Memory B cell (primary cell): ENCODE results near the gene HERC2.
"Not testable (repeated sequence)": the region's sequence is repeated elsewhere in the genome, so short reads cannot be mapped to it uniquely, and the experiment has no call there.

Source experiments
- ATAC-seq: fragments of 150-1000 bp; cut with Tn5 transposase; 2 replicates; pipeline ENCODE4 v1.10.0; 2021; ENCODE audit warnings: low read depth, mild to moderate bottlenecking, moderate library complexity
- DNase-seq, 2 donors: peaks; one replicate each; pipeline ENCODE4 v3.0.0; 2022; ENCODE audit warnings: low spot score in 2 of 2
- H3K27ac Mint-ChIP-seq: one replicate; pipeline ENCODE4 v1.8.0; 2022; ENCODE audit warnings: mild to moderate bottlenecking, moderate library complexity, mixed read lengths
- H3K27me3 Mint-ChIP-seq: one replicate; pipeline ENCODE4 v1.8.0; 2022; ENCODE audit warnings: mixed read lengths
- H3K36me3 Mint-ChIP-seq: one replicate; pipeline ENCODE4 v1.8.0; 2022; ENCODE audit warnings: mild to moderate bottlenecking, mixed read lengths
- H3K4me1 Mint-ChIP-seq: one replicate; pipeline ENCODE4 v1.8.0; 2022; ENCODE audit warnings: mixed read lengths
- H3K4me3 Mint-ChIP-seq: one replicate; pipeline ENCODE4 v1.8.0; 2022; ENCODE audit warnings: mild to moderate bottlenecking, moderate library complexity, mixed read lengths
- H3K9me3 Mint-ChIP-seq: one replicate; pipeline ENCODE4 v1.8.0; 2022; ENCODE audit warnings: mixed read lengths

Gene HERC2

DNA sequence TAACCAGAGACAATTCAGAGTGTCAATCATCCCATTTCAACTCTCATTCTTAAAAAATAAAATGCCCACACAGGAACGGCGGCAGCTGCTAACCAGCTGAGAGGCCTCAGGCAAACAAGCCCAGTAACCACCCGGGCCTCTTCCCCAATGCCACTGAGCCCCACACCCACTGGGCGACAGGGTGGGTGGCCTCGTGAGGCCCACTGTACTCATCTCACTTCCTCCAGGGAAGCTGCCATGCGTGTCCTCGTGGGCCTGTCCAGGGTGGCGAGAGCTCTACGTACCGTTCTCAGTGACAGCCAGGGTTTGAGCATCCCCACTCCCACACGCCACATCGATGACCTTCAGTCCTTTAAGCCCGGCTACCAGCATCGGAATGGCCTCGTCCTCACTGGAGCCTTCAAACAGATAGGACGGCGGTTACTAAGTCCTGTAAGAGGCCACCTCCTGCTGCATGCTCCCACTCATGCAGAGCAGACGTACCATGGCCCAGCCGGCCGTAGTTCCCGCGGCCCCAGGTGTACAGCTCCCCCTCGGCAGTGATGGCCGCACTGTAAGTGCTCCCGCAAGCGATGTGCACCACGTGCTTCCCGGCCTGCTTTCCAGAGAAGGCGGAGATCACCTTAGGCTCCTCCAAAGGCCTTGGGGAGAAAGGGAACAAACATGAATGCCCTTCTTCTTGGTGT, 56.5 kb downstream of the HERC2 start:
- Mint-ChIP-seq H3K27me3 (no peaks in the 10 kb centered on the region), H3K9me3 (no peaks in the 10 kb centered on the region), H3K27ac (peak overlapping the region; percentile 63), H3K4me1 (peaks cover 11% of the 10 kb centered on the region), H3K4me3 (peak overlapping the region; percentile 80), H3K36me3 (peaks cover 57% of the 10 kb centered on the region)
- DNase-seq (no peak), ATAC-seq (peak; percentile 59)

DNA sequence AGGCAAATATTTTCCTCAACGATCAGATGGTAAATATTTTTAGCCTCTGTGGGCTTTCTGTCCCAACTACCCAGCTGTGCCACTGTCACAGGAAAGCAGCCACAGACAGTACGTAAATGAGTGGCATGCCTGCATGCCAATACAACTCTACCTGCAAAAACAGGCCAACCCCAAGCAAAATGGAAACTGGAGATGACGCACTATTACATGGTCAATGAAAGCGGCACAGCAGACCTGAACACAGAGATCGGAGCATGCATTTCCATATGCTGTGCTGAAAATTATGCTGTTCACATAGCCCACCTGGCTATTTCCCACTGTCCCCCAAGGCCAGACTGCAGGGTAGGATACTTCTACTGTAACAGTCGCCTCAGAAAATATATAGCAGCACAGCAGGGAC, 57.8 kb downstream of the HERC2 start:
- peak; percentile 39 for ATAC-seq
- H3K36me3 Mint-ChIP-seq = peaks cover 56% of the 10 kb centered on the region

DNA sequence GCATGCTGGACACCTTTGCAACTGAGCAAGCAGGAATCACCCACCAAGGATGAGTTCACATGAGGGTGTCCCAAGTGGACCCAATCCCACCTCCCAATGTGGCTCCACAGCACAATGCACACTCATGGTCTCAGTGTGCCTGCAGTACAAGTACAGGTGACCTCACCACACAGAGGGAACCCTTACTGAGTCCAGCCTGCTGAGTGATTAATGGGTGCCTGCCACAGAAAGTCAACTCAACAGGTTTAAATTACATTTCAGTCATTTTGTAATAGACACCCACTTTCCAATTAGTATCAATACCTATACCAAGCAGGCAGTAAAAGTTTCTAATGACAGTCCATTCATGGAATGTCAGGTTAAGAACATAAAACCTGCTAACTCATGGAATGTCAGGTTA, 59.5 kb downstream of the HERC2 start:
- no peaks in the 10 kb centered on the region for H3K9me3 Mint-ChIP-seq
- H3K4me3 Mint-ChIP-seq = no peak overlapping the region
- DNase-seq (no peak), ATAC-seq (no peak)
- H3K36me3 Mint-ChIP-seq = peaks cover 46% of the 10 kb centered on the region
- peaks cover 11% of the 10 kb centered on the region for H3K4me1 Mint-ChIP-seq
- no peaks in the 10 kb centered on the region for H3K27me3 Mint-ChIP-seq
- H3K27ac Mint-ChIP-seq = no peak overlapping the region

More for the DNA sequence above, 57.8 kb downstream of the HERC2 start:
- no peaks in the 10 kb centered on the region for H3K27me3 Mint-ChIP-seq
- DNase-seq = no peak
- H3K4me3 Mint-ChIP-seq = peak overlapping the region; percentile 80
- H3K4me1 Mint-ChIP-seq = peaks cover 11% of the 10 kb centered on the region
- peak overlapping the region; percentile 63 for H3K27ac Mint-ChIP-seq
- no peaks in the 10 kb centered on the region for H3K9me3 Mint-ChIP-seq

DNA sequence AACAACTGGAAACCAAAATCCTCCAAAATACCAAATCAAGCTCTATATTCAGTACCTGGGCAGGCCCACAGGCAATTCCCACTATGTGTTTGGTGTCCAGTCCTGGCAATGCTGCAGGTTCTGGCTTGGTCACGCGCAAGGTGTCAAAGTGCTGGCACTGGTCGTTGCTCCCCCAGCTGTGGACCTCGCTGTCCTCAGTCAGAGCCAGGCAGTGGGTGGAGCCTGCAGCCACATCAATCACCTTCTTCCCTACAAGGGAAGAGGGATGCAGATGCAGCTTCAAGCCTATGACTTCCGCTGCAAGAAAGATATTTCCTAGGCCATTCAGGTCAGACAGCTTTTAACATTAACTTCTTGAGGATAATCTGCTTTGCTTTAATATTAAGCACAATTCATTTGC, 61.3 kb downstream of the HERC2 start:
- DNase-seq (no peak), ATAC-seq (no peak)
- no peak overlapping the region for H3K27ac Mint-ChIP-seq
- no peaks in the 10 kb centered on the region for H3K9me3 Mint-ChIP-seq
- H3K36me3 Mint-ChIP-seq = peaks cover 47% of the 10 kb centered on the region
- H3K4me1 Mint-ChIP-seq = peaks cover 13% of the 10 kb centered on the region
- H3K4me3 Mint-ChIP-seq = no peak overlapping the region
- H3K27me3 Mint-ChIP-seq = no peaks in the 10 kb centered on the region

DNA sequence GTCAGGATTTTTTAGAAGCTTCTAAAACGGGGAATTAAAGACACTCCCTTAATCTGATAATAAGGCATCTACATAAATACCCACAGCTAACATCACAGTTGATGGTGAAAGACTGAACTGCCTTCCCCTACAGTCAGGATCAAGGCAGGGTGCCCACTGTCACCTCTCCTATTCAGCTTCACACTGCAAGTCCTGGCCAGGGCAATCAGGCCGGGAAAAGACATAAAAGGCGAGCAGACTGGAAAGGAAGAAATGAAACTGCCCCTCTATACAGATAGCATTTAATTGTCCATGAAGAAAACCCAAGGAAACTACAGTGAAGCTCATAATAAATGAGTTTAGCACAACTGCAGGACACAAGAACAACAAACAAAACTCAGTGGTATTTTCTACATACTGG, 61.7 kb downstream of the HERC2 start:
- no peaks in the 10 kb centered on the region for H3K9me3 Mint-ChIP-seq
- H3K27ac Mint-ChIP-seq = no peak overlapping the region
- H3K36me3 Mint-ChIP-seq = peaks cover 48% of the 10 kb centered on the region
- ATAC-seq (no peak), DNase-seq (no peak)
- no peaks in the 10 kb centered on the region for H3K27me3 Mint-ChIP-seq
- peaks cover 11% of the 10 kb centered on the region for H3K4me1 Mint-ChIP-seq
- H3K4me3 Mint-ChIP-seq = no peak overlapping the region

DNA sequence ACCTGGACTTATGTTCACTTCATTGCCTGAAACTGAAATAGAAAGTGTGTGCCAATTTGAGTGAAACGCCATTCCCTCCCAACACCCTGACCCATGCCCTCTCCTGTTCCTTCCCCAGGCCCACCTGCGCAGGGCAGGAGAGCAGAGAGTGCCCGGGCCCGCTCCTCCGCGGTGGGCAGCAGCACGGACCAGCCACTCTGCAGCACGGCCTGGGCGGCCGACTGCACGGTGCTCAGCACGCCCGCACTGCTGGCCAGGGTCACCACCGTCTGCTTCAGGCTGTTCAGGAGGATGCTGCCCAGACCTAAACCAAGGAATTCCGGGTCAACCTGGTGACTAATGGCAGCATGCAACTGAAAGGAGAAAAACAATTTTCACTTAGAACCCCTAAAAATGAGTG, 66.0 kb downstream of the HERC2 start:
- no peak for DNase-seq

DNA sequence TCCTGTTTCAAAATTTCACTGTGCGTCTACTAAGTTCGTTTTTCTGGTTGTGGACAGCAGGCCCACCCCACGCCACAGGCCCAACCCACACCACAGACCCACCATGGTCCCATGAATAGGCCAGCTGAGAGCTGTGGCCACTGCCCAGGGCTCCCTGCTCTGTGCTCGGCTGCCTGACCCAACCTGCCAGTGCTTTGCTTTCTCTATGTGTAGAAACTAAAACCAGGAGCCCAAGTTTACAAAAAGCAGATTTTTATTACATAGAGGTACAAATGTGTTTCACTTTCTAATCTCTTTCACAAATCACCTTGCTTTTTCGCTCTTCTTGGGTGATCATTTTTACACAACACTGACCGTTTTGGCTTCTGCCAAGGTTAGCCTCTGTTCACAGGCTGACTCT, 69.1 kb downstream of the HERC2 start:
- Mint-ChIP-seq H3K4me3 (no peak overlapping the region), H3K4me1 (peaks cover 2% of the 10 kb centered on the region), H3K36me3 (peaks cover 54% of the 10 kb centered on the region), H3K27ac (no peak overlapping the region), H3K9me3 (peaks cover 4% of the 10 kb centered on the region), H3K27me3 (no peaks in the 10 kb centered on the region)
- DNase-seq (no peak), ATAC-seq (no peak)

More for the DNA sequence above, 66.0 kb downstream of the HERC2 start:
- Mint-ChIP-seq H3K27me3 (no peaks in the 10 kb centered on the region), H3K4me3 (no peak overlapping the region), H3K36me3 (peaks cover 50% of the 10 kb centered on the region), H3K4me1 (peaks cover 2% of the 10 kb centered on the region), H3K27ac (no peak overlapping the region), H3K9me3 (no peaks in the 10 kb centered on the region)
- ATAC-seq = no peak

DNA sequence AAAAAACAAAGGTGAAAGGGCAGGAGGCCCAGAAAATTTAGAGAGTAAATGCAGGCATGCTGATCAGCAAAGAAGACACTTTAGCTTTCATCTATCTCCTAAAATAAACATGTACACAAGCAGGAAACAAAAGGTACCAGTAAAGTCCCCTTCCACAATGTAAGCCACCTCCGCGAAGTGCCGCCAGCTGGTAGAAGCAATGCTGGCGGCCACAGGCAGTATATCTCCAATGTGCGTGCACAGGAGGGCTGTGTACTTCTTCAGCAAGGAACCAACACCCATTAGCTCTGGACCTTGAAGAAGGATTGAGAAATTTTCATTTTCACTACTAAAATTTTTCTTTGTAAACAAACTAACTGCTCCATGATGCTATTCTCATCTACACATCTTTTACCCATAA, 75.4 kb downstream of the HERC2 start:
- Mint-ChIP-seq H3K27ac (no peak overlapping the region), H3K27me3 (no peaks in the 10 kb centered on the region), H3K4me1 (no peaks in the 10 kb centered on the region), H3K9me3 (peaks cover 4% of the 10 kb centered on the region), H3K36me3 (peaks cover 56% of the 10 kb centered on the region), H3K4me3 (no peak overlapping the region)
- DNase-seq (no peak), ATAC-seq (no peak)

DNA sequence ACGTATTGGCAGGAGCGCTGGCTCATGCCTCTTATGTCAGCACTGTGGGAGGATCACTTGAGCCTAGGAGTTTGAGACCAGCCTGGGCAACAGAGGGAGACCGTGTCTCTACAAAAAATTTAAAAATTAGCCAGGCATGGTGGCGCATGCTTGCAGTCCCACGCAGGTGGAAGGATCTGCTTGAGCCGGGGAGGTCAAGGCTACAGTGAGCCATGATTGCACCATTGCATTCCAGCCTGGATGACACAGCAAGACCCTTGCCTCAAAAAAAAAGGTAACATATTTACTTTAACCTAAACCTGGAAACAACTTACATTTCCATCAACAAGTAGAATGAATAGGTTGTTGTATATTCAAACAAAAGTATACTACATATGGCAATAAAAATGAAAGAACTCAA, 78.1 kb downstream of the HERC2 start:
- Mint-ChIP-seq H3K4me1 (no peaks in the 10 kb centered on the region), H3K36me3 (peaks cover 53% of the 10 kb centered on the region), H3K9me3 (no peaks in the 10 kb centered on the region), H3K27me3 (no peaks in the 10 kb centered on the region), H3K27ac (no peak overlapping the region), H3K4me3 (no peak overlapping the region)
- DNase-seq = no peak
- no peak for ATAC-seq

DNA sequence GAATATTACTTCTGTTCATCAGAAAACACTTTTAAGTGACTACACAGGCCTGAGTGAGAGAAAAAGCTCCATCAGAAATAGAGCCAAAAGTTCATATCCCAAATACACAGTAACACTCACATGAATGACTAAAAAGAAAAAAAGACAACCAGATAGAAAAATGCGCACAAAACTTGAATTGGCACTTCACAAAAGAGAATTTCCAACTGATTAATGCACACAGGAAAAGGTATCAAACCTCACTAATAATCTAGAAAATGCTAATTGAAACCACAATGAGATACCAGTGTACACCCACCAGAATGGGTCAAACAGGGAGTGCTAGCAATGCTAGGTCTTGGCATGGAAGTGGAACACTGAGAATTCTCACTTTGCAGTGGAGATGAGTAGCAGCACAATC, 78.6 kb downstream of the HERC2 start:
- Mint-ChIP-seq H3K27me3 (no peaks in the 10 kb centered on the region), H3K9me3 (no peaks in the 10 kb centered on the region), H3K4me3 (no peak overlapping the region), H3K27ac (no peak overlapping the region), H3K36me3 (peaks cover 50% of the 10 kb centered on the region), H3K4me1 (no peaks in the 10 kb centered on the region)
- ATAC-seq (no peak), DNase-seq (no peak)

DNA sequence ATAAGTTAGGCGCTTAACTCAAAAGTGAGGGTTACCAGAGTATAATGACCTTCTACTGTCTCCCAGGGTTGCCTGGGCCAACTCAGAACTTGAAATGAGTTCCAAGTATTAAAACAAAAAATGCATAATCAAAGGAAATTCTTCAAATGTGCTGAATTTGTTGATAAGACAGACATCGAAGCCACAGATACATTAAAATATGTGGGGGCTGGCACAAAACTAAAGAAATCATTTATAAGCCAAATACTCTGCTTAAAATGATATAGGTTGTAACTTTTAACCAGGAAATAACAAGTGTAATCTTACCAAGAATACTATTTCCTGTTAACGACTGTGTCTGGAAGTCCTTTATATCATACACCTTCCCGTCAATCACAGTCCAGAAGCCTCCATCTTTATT, 83.7 kb downstream of the HERC2 start:
- DNase-seq, H3K27me3 Mint-ChIP-seq, H3K9me3 Mint-ChIP-seq, H3K27ac Mint-ChIP-seq, H3K4me3 Mint-ChIP-seq, ATAC-seq, H3K4me1 Mint-ChIP-seq: not testable (repeated sequence)
- peaks cover 32% of the 10 kb centered on the region for H3K36me3 Mint-ChIP-seq

DNA sequence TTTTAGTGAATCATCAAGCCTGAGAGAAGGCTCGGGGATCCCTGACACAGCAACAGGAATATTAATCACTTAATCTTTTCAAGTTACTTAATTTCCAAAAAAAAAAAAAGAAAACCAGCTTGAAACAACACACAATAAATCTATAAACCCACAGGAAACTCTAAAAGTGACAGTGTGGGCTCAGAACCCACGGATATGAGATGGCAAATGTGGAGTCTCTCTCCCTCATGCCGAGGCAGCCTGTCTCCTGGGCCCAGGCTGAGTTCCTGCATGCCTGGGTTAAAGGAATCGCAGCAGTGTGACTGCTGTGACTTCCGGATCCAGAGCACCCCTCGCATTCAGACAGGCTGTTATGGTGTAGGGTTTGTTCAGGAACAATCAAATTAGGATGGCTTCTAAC, 90.2 kb downstream of the HERC2 start:
- DNase-seq, H3K4me1 Mint-ChIP-seq, H3K9me3 Mint-ChIP-seq, ATAC-seq, H3K27ac Mint-ChIP-seq, H3K4me3 Mint-ChIP-seq, H3K27me3 Mint-ChIP-seq: not testable (repeated sequence)
- peaks cover 26% of the 10 kb centered on the region for H3K36me3 Mint-ChIP-seq

DNA sequence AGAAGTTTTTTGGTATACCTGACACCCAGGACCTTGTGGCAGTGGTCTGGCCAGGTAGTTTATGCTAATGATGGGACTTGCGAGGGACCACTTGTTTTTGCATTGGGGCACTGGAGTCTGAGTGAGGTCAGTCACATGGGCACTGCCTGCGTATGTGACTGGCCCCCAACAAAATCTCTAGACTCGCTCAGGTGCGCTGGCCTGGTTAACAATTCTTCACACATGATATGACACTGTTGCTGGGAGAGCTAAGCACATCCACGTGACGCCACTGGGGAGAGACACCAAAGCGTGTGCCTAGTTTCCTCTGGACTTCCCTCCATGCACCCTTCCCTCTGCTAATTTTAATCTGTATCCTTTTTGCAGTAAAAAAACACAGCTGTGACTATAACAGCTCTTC, 90.6 kb downstream of the HERC2 start:
- not testable (repeated sequence) for H3K4me3 Mint-ChIP-seq, H3K4me1 Mint-ChIP-seq, H3K27ac Mint-ChIP-seq, DNase-seq, H3K27me3 Mint-ChIP-seq, ATAC-seq, H3K9me3 Mint-ChIP-seq
- peaks cover 26% of the 10 kb centered on the region for H3K36me3 Mint-ChIP-seq

DNA sequence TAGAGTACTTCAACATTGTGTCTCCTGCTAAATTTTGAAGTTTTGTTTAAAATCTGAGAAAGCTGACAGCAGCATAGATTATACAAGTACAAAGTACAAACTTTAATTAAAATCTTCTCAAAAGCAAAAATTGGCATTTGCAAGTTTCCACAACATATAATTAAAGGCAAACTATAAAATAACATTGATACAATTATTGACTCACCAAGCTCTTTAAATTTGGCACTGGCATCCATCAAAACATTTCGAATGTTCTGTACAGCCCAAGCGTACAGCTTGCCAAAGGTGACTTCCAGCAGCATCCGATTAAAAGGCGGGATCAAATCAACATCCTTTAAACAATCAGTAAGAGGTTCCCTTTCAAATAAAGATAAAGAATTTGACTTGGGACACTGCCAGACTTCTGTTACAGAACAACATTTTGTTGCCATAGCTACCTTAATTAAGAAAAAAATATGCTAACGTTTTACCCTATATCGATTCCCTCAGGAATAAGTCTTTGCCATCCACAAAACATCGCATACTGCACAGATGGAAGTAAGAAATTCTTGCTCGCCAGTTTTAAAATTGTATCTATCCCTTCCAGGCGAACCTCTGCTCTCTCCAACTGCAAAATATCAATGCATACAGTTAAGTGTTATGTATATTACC, 92.9 kb downstream of the HERC2 start:
- not testable (repeated sequence) for ATAC-seq, H3K4me1 Mint-ChIP-seq, H3K4me3 Mint-ChIP-seq, DNase-seq, H3K27ac Mint-ChIP-seq, H3K27me3 Mint-ChIP-seq, H3K9me3 Mint-ChIP-seq
- H3K36me3 Mint-ChIP-seq = peaks cover 31% of the 10 kb centered on the region

DNA sequence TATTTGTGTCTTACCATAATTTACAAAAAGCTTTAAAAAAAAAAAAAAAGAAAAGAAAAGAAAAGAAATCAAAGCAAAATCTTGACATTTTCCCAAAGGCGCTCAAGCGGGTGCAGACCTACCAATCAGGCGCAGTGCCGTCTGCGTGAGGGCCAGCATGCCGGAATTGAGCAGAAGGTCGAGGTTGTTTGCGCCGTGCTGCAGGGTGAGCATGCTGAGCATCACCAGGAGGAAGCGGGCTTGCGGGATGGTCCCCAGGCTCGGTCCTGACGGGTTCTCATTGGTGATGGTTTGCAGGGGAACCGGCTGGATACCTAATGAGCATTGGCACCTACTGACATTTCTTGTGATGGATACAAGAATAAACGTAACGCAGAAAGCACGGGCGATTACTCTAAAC, 93.9 kb downstream of the HERC2 start:
- Mint-ChIP-seq H3K9me3 (no peaks in the 10 kb centered on the region), H3K27ac (no peak overlapping the region), H3K4me1 (no peaks in the 10 kb centered on the region), H3K4me3 (no peak overlapping the region), H3K36me3 (peaks cover 31% of the 10 kb centered on the region), H3K27me3 (no peaks in the 10 kb centered on the region)
- ATAC-seq (no peak), DNase-seq (no peak)
